ENCODE results near the gene BABAM2.

DNA sequence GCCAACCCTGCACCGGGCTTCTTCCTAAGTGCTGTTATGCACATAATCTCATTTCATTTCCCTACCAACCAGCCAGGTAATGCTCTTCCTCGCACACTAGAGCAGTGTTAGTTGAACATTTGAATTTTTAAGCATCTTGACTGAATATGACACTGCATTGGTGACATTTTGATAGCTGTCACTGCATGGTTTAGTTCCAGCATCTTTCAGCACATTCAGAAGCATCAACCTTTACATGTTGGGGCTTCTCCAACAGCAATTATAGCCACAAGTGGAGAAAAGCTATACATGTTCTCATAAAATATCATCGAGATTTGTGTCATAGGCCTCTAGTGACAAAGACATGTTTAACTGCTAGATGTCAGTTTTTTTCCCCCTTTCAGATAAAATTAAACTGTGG is 272.0 kb downstream of the BABAM2 start:
- TF ChIP-seq, protein P1, sequence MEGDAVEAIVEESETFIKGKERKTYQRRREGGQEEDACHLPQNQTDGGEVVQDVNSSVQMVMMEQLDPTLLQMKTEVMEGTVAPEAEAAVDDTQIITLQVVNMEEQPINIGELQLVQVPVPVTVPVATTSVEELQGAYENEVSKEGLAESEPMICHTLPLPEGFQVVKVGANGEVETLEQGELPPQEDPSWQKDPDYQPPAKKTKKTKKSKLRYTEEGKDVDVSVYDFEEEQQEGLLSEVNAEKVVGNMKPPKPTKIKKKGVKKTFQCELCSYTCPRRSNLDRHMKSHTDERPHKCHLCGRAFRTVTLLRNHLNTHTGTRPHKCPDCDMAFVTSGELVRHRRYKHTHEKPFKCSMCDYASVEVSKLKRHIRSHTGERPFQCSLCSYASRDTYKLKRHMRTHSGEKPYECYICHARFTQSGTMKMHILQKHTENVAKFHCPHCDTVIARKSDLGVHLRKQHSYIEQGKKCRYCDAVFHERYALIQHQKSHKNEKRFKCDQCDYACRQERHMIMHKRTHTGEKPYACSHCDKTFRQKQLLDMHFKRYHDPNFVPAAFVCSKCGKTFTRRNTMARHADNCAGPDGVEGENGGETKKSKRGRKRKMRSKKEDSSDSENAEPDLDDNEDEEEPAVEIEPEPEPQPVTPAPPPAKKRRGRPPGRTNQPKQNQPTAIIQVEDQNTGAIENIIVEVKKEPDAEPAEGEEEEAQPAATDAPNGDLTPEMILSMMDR (conservative IDR thresholded peaks at IDR 0.05; ENCODE audit: low read depth, low read length) = no peak
- no peak for TF ChIP-seq FOS (IDR thresholded peaks at IDR 0.05; ENCODE audit: low read depth, low read length)
- no peak for TF ChIP-seq POLR2A (IDR thresholded peaks at IDR 0.05; ENCODE audit: low read depth, low read length)
- TF ChIP-seq MAZ (IDR thresholded peaks at IDR 0.05; ENCODE audit: borderline replicate concordance, low read depth, low read length) = no peak
- TF ChIP-seq BHLHE40 (IDR thresholded peaks at IDR 0.05; ENCODE audit: low read depth, low read length) = no peak
- no peak for TF ChIP-seq CEBPB (IDR thresholded peaks at IDR 0.05; ENCODE audit: low read depth, low read length)
- no peak for TF ChIP-seq NFE2L2 (IDR thresholded peaks at IDR 0.05; ENCODE audit: low read depth, low read length)
- TF ChIP-seq, protein P2, sequence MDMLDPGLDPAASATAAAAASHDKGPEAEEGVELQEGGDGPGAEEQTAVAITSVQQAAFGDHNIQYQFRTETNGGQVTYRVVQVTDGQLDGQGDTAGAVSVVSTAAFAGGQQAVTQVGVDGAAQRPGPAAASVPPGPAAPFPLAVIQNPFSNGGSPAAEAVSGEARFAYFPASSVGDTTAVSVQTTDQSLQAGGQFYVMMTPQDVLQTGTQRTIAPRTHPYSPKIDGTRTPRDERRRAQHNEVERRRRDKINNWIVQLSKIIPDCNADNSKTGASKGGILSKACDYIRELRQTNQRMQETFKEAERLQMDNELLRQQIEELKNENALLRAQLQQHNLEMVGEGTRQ (IDR thresholded peaks at IDR 0.05; ENCODE audit: low read depth, low read length) = no peak
- no peak for TF ChIP-seq MXI1 (IDR thresholded peaks at IDR 0.05; ENCODE audit: borderline replicate concordance, low read depth, low read length)
- TF ChIP-seq SMC3 (IDR thresholded peaks at IDR 0.05; ENCODE audit: low read depth, low read length) = no peak
- no peak for TF ChIP-seq MAFK (IDR thresholded peaks at IDR 0.05; ENCODE audit: low read depth, low read length)
- TF ChIP-seq RCOR1 (IDR thresholded peaks at IDR 0.05; ENCODE audit: insufficient replicate concordance, low read length) = no peak
- TF ChIP-seq CHD1 (IDR thresholded peaks at IDR 0.05; ENCODE audit: low read depth, low read length) = no peak
- TF ChIP-seq, protein P3, sequence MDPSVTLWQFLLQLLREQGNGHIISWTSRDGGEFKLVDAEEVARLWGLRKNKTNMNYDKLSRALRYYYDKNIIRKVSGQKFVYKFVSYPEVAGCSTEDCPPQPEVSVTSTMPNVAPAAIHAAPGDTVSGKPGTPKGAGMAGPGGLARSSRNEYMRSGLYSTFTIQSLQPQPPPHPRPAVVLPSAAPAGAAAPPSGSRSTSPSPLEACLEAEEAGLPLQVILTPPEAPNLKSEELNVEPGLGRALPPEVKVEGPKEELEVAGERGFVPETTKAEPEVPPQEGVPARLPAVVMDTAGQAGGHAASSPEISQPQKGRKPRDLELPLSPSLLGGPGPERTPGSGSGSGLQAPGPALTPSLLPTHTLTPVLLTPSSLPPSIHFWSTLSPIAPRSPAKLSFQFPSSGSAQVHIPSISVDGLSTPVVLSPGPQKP (IDR thresholded peaks at IDR 0.05; ENCODE audit: borderline replicate concordance, low read depth, low read length) = no peak
